H9 (cell line): ENCODE results near the gene POLG2. TPM values are rescaled to one million over a fixed set of nuclear protein-coding genes. Genes with fewer than 3 reads are reported as not detected.

Experiments
- DNase-seq: peaks from one replicate; pipeline ENCODE4 v3.0.0-alpha.2; 2017
- H2AFZ ChIP-seq: one replicate; pipeline ENCODE4 v1.6.1; 2013; ENCODE audit warnings: mild to moderate bottlenecking, low read length, control low read depth, moderate library complexity
- H2AK5ac ChIP-seq: 2 replicates; pipeline ENCODE4 v1.6.1; 2013; ENCODE audit warnings: low read length, control low read depth, mixed read lengths; ENCODE audit not compliant: insufficient read length
- H2BK120ac ChIP-seq: one replicate; pipeline ENCODE4 v1.6.1; 2013; ENCODE audit warnings: low read depth, mild to moderate bottlenecking, low read length, control low read depth, inconsistent platforms; ENCODE audit not compliant: poor library complexity, severe bottlenecking
- H2BK12ac ChIP-seq: 2 replicates; pipeline ENCODE4 v1.6.1; 2013; ENCODE audit warnings: low read length, control low read depth, mixed read lengths, low read depth; ENCODE audit not compliant: insufficient read length
- H2BK15ac ChIP-seq: 2 replicates; pipeline ENCODE4 v1.6.1; 2013; ENCODE audit warnings: low read depth, low read length, control low read depth
- H2BK20ac ChIP-seq: one replicate; pipeline ENCODE4 v1.6.1; 2013; ENCODE audit warnings: low read depth, mild to moderate bottlenecking, low read length, control low read depth, inconsistent platforms; ENCODE audit not compliant: poor library complexity, severe bottlenecking
- H2BK5ac ChIP-seq: 2 replicates; pipeline ENCODE4 v1.6.1; 2013; ENCODE audit warnings: low read length, control low read depth, mixed read lengths; ENCODE audit not compliant: insufficient read length
- H3K14ac ChIP-seq: 2 replicates; pipeline ENCODE4 v1.6.1; 2013; ENCODE audit warnings: low read length, control low read depth; ENCODE audit not compliant: insufficient read depth
- H3K18ac ChIP-seq: 2 replicates; pipeline ENCODE4 v1.6.1; 2013; ENCODE audit warnings: low read depth, mild to moderate bottlenecking, mixed read lengths, low read length, control low read depth; ENCODE audit not compliant: insufficient read length
- H3K23ac ChIP-seq: 2 replicates; pipeline ENCODE4 v1.6.1; 2013; ENCODE audit warnings: low read length, control low read depth, mixed read lengths, low read depth; ENCODE audit not compliant: insufficient read length
- H3K23me2 ChIP-seq: 2 replicates; pipeline ENCODE4 v1.6.1; 2013; ENCODE audit warnings: low read depth, mild to moderate bottlenecking, mixed read lengths, low read length, control low read depth; ENCODE audit not compliant: insufficient read length, poor library complexity, severe bottlenecking
- H3K27ac ChIP-seq: 2 replicates; pipeline ENCODE4 v1.5.1; 2013; ENCODE audit warnings: low read length, control low read depth, mixed read lengths, low read depth; ENCODE audit not compliant: insufficient read length
- H3K27me3 ChIP-seq: 2 replicates; pipeline ENCODE4 v1.6.1; 2013; ENCODE audit warnings: low read length, control low read depth, inconsistent platforms; ENCODE audit not compliant: insufficient read depth
- H3K4ac ChIP-seq: 2 replicates; pipeline ENCODE4 v1.6.1; 2013; ENCODE audit warnings: low read depth, mild to moderate bottlenecking, control low read depth, inconsistent platforms, low read length, moderate library complexity
- H3K4me1 ChIP-seq: 2 replicates; pipeline ENCODE4 v1.6.1; 2013; ENCODE audit warnings: low read length, control low read depth, inconsistent platforms; ENCODE audit not compliant: insufficient read depth
- H3K4me2 ChIP-seq: 2 replicates; pipeline ENCODE4 v1.6.1; 2013; ENCODE audit warnings: low read length, control low read depth, mixed read lengths; ENCODE audit not compliant: insufficient read length, insufficient read depth
- H3K56ac ChIP-seq: 2 replicates; pipeline ENCODE4 v1.6.1; 2013; ENCODE audit warnings: low read depth, mild to moderate bottlenecking, mixed read lengths, low read length, control low read depth; ENCODE audit not compliant: insufficient read length
- H3K79me1 ChIP-seq: 2 replicates; pipeline ENCODE4 v1.6.1; 2013; ENCODE audit warnings: low read depth, mild to moderate bottlenecking, moderate library complexity, low read length, control low read depth, inconsistent platforms; ENCODE audit not compliant: insufficient read depth, poor library complexity, severe bottlenecking
- H3K79me2 ChIP-seq: 2 replicates; pipeline ENCODE4 v1.6.1; 2013; ENCODE audit warnings: low read length, control low read depth, inconsistent platforms; ENCODE audit not compliant: insufficient read depth
- H3K9ac ChIP-seq: 2 replicates; pipeline ENCODE4 v1.6.1; 2013; ENCODE audit warnings: low read length, control low read depth, mixed read lengths; ENCODE audit not compliant: insufficient read length; ENCODE audit errors: extremely low read depth
- H3K9me3 ChIP-seq: one replicate; pipeline ENCODE4 v1.6.1; 2013; ENCODE audit warnings: low read depth, low read length, inconsistent platforms; ENCODE audit not compliant: control insufficient read depth
- H3T11ph ChIP-seq: one replicate; pipeline ENCODE4 v1.6.1; 2013; ENCODE audit warnings: mild to moderate bottlenecking, low read length, control low read depth, inconsistent platforms
- H4K20me1 ChIP-seq: one replicate; pipeline ENCODE4 v1.6.1; 2013; ENCODE audit not compliant: control insufficient read depth, insufficient read length, insufficient read depth
- H4K5ac ChIP-seq: 2 replicates; pipeline ENCODE4 v1.6.1; 2013; ENCODE audit warnings: low read depth, mild to moderate bottlenecking, mixed read lengths, low read length, control low read depth; ENCODE audit not compliant: insufficient read length
- H4K8ac ChIP-seq: replicated peaks from 2 replicates; pipeline ENCODE4 v1.6.1; 2013; ENCODE audit warnings: low read length, control low read depth, mixed read lengths, low read depth; ENCODE audit not compliant: insufficient read length
- H4K91ac ChIP-seq: 2 replicates; pipeline ENCODE4 v1.6.1; 2013; ENCODE audit warnings: low read depth, mild to moderate bottlenecking, moderate library complexity, mixed read lengths, low read length, control low read depth; ENCODE audit not compliant: insufficient read length
- H3K27ac Mint-ChIP-seq, 3 experiments: 2 replicates in 2 of 3; 3 replicates in 1 of 3; pipeline ENCODE4 v1.8.0; 2020 to 2021; ENCODE audit warnings: mixed read lengths in 3 of 3, mild to moderate bottlenecking in 1 of 3, moderate library complexity in 1 of 3
- H3K27me3 Mint-ChIP-seq: 2 replicates; pipeline ENCODE4 v1.8.0; 2021; ENCODE audit warnings: low read depth, mild to moderate bottlenecking, moderate library complexity, mixed read lengths
- H3K36me3 Mint-ChIP-seq, 3 experiments: 2 replicates in 2 of 3; 3 replicates in 1 of 3; pipeline ENCODE4 v1.8.0; 2020 to 2021; ENCODE audit warnings: low read depth in 3 of 3, mixed read lengths in 3 of 3; ENCODE audit not compliant: insufficient read depth in 1 of 3
- H3K4me1 Mint-ChIP-seq, 2 experiments: 2 replicates each; pipeline ENCODE4 v1.8.0; 2020; ENCODE audit warnings: mixed read lengths in 2 of 2
- H3K4me3 Mint-ChIP-seq, 2 experiments: 2 replicates in 1 of 2; 3 replicates in 1 of 2; pipeline ENCODE4 v1.8.0; 2020 to 2021; ENCODE audit warnings: mild to moderate bottlenecking in 2 of 2, mixed read lengths in 2 of 2, moderate library complexity in 1 of 2
- H3K9me3 Mint-ChIP-seq, 2 experiments: 2 replicates in 1 of 2; 3 replicates in 1 of 2; pipeline ENCODE4 v1.8.0; 2020; ENCODE audit warnings: mild to moderate bottlenecking in 2 of 2, mixed read lengths in 2 of 2, moderate library complexity in 1 of 2
- CTCF ChIP-seq: fragments of 200-600 bp; sonication (generic); conservative IDR thresholded peaks from 3 replicates; pipeline ENCODE4 v1.8.0; 2021; ENCODE audit warnings: antibody characterized with exemption, mild to moderate bottlenecking
- WGBS: extraction: QIAGEN DNeasy Blood & Tissue Kit; methylation state at CpG from one replicate; pipeline ENCODE4 v1.1.7; 2013; ENCODE audit warnings: missing lambda C conversion rate, low lambda C conversion rate, mixed read lengths; ENCODE audit not compliant: insufficient read length; ENCODE audit errors: extremely low coverage; 5-methylcytosine and 5-hydroxymethylcytosine counted together
- total RNA-seq: library from RNA; stranded (reverse); gene quantifications from 2 replicates; pipeline ENCODE4 v1.2.1, GENCODE V29; 2021

POLG2 gene
- total RNA-seq, 1 experiment from 2014 or later: 35.5 TPM

DNA sequence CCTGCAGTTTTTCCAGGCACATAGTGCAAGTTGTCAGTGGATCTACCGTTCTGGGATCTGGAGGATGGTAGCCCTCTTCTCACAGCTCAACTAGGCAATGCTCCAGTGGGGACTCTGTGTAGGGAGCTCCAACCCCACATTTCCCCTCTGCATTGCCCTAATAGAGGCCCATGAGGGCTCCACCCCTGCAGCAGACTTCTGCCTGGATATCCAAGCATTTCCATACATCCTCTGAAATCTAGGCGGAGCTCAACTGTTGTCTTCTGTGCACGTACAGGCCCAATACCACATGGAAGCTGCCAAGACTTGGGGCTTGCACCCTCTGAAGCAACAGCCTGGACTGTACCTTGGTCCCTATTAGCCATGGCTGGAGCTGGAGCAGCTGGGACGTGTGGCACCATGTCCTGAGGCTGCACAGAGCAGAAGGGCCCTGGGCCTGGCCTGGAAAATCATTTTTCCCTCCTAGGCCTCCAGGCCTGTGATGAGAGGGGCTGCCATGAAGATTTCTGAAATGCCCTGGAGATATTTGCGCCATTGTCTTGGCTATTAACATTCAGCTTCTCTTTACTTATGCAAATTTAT, 58.8 kb downstream of the POLG2 start:
- Mint-ChIP-seq H3K27ac (no peak overlapping the region), H3K4me1 (no peaks in the 10 kb centered on the region), H3K4me3 (no peak overlapping the region), H3K27me3 (no peaks in the 10 kb centered on the region; the same call in 1 of the 2 replicates), H3K36me3 (peaks cover 19 to 47% (median 39%) of the 10 kb centered on the region in 3 experiments), H3K9me3 (peaks cover 58 to 62% of the 10 kb centered on the region in 2 experiments)
- Histone ChIP-seq H3K23me2 (no peaks in the 10 kb centered on the region), H2AFZ (no peak overlapping the region), H3K14ac (no peak overlapping the region), H3K27ac (no peak overlapping the region), H3K4me1 (no peaks in the 10 kb centered on the region), H4K5ac (no peak overlapping the region), H3K79me2 (no peaks in the 10 kb centered on the region), H4K8ac (no peak overlapping the region), H3K4ac (no peak overlapping the region), H2AK5ac (no peak overlapping the region), H3K18ac (no peak overlapping the region), H4K91ac (no peak overlapping the region), H3K9ac (no peak overlapping the region), H2BK12ac (no peak overlapping the region), H3K56ac (no peak overlapping the region), H4K20me1 (no peaks in the 10 kb centered on the region), H2BK5ac (no peak overlapping the region), H3K27me3 (no peaks in the 10 kb centered on the region), H3T11ph (no peak overlapping the region), H2BK120ac (no peak overlapping the region), H3K23ac (no peak overlapping the region), H3K4me2 (no peak overlapping the region), H3K9me3 (peaks cover 34% of the 10 kb centered on the region), H3K79me1 (no peaks in the 10 kb centered on the region), H2BK20ac (no peak overlapping the region), H2BK15ac (no peak overlapping the region)
- WGBS: no CpG with 5 or more reads among the region's 5 CpGs
- TF ChIP-seq CTCF: no peak
- DNase-seq: no peak
